GM18909 (cell line): ENCODE results near the gene AK5.
A peak's percentile ranks its signal among the peaks of the same experiment; 100 is the strongest.
"Not testable (repeated sequence)": the region's sequence is repeated elsewhere in the genome, so short reads cannot be mapped to it uniquely, and the experiment has no call there.

Experiments
- ATAC-seq: cut with Tn5 transposase; IDR thresholded peaks from one replicate; pipeline ENCODE4 v1.9.1; 2021; ENCODE audit warnings: mild to moderate bottlenecking; ENCODE audit not compliant: unreplicated experiment, poor library complexity

The AK5 gene

DNA sequence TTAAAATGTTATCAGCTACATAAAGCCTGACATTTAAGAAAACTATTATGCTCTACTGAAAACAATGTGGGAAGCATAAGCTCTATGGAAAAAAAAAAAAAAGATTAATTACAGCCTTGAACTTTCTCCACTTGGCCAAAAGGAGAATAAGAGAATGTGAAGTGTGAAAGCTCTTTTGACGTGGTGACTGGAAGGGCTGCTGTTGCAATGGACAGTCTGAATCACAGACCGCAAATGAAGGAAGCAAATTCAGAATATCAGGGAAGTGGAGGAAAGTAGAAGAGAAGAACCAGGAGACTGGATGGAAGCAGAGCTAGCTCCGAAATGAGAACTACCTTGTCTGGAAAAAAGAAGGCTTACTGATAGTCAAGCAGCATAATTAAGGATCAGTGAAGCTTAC lies 106.8 kb downstream of the AK5 start:
- no peak for ATAC-seq

DNA sequence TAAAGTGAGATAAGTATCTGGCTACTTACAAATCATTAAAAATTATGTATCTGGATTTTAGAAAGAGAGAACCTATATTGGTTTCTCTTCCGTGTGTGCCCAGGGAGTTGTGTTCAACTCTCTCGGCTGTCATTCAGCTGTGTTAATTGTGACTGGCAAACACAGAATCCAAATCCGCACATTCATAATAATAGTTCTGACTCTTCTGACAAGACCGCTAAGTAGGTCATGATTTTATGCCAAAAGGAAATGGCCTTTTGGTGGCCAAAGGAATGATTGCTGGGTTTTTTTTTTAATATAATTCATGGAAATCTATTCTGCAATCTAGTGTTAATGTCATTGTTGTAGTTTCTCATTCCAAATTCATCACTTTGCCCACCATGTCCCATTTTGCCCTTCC lies 110.7 kb downstream of the AK5 start:
- ATAC-seq = no peak

DNA sequence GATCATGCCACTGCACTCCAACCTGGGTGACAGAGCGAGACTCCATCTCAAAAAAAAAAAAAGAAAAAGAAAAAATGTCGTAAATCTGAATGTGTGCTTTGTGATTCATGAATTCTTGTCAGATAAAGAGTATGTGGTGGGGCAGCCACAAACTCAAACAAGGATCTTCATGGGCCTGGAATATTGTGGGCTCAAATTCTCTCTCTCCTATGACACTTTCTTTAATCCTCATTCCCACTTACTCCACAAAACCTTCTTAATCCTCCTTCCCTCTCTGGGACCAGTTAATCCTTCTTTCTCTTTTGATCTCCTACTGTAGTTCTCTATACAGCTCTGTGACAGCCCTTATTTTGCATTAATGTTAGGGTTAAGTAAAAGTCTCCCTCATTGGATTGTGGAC lies 112.3 kb downstream of the AK5 start:
- ATAC-seq = no peak

DNA sequence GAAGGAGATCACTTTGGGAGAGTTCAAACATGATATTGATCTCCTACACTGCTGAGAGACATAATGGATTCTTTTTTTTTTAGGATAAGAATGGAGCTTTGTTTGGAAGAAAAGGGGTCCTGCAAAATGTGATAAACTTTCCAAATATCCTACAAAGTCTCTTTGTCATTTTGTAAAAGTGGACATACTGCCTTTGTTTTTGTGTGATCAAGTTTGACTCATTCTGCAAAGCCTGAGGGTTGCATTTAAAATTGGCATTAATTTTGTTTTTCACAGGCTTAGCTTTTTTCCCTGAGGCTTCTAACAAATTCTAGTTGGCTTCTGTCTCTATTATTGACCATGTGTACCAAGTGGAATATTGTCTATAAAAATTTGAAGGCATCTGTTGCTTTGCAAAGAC lies 113.2 kb downstream of the AK5 start:
- ATAC-seq = no peak

DNA sequence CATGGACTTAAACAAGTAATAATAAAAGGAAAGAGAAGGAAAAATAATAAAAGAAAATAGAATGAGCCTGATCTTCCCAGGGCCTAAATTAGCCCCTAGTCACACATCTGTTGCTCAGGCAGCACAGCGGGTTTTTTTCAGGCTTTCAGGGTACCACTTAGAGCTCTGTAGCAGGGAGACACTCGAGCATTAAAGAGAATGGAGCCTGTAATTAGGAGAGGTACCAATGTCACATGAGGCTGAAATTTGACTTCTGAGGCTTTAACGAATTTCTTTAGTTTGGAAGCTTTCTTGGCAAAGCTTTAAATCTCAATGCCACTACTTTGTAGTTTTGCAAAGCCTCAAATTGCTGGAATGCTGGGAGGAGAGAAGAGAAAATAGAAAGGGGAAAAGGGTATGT lies 116.3 kb downstream of the AK5 start:
- ATAC-seq = no peak

DNA sequence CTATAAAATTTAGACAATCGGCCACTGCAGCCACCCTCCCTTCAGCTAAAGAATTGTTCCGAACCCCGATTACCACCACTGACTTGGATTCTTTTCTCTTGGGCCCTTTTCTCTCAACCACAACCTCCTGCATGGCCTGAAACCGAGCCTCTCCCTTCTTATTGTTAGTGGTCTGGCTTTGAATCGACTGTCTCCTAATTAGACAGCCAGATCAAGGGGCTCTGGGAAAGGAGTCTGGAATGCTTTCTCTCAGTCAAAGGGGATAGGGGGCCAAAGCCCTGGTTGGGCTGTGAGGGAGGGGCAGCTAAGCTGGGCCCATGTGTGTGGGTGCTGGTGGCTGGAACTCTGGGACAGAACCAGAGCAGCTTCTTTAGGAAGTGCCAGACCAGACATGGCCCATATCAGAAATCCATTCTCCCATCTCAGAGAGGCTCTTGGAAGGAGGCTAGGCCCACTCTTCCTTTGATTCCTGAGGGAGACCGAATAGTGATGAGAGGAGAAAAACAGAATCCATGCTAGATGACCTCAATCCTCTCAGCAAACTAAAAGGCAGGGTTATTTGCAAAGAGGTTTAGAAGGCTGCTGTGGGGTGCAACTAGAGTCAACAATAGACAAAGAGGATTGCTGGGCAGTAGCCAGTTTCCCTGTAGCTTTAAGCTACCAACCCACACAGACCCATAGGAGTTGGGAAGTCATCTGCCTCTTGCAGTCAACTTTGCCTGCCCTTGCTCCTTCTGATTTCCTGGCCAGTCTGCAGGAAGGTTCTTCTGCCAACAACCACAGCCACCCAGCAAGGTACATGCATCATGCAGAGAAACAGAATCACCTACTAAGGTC lies 117.6 kb downstream of the AK5 start:
- no peak for ATAC-seq

DNA sequence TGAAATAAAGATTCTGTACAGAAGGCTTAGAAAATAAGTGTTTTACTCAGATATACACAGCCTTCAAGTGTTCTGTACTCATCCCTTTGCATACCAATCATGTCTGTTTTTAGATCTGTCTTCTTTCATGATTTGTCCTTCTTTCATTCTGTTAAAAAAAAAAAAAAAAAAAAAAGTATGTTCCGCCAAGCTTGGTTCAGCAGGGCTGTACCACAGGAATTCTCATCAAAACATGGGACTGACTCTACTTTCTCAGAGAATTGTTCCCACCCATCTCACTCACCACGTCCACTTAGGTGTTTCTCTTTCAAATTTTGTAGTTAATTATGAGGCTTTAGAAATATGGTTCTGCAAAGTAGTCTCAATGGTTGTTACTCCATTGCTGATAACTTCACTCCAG lies 119.0 kb downstream of the AK5 start:
- ATAC-seq = no peak

DNA sequence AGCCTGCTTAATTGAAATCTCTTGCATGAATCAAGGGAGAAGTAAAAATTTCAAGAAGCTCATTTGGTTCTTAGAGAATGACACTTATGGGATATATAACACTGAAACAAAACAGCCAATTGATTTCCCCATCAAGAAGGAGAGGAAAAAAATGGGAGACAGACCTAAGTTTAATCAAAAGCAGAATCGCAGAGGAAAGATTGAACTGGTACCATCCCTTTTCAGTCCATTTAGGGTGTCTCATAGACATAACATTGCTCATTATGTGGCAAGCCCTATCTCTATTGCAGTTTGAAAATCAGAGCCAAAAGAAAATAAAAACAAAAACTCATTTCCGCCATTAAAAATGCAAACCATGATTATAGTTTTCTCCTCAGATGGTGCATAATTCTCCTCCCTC lies 119.6 kb downstream of the AK5 start:
- no peak for ATAC-seq

DNA sequence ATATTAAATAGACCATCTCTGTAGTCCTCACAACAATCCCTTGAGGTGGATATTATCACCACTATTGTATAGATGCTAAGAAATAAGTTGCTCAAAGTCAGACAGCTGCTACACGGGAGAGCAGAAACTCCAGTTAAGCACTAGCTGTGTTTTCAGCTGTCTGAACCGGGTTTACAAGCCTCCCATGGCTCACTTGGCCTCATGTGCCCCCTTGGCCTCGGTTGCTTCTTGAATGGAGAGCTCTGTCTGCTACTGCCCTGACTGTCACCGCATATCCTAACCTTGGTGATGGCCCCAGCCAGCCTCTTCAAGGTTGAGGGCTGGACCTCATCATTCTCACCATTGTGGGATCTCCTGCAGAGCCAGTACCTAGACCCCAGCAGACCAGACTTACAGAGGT lies 123.4 kb downstream of the AK5 start:
- no peak for ATAC-seq

DNA sequence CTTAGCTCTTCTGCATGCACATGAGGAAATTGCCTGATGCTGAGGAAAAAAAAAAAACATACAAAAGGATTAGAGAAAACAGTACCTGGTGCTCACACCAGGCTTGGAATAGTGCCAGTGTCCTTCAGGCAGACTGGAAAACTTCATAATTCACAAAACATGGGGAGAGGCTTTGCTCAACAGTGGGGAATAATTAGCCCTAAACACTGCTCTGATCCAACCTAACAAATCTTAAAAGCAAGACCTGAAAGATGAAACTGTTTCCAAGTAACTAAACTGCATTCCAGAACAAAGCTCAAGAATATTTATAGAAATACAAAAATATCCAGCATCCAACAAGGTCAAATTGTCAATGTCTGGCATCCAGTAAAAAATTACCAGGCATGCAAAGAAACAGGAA lies 124.8 kb downstream of the AK5 start:
- no peak for ATAC-seq

DNA sequence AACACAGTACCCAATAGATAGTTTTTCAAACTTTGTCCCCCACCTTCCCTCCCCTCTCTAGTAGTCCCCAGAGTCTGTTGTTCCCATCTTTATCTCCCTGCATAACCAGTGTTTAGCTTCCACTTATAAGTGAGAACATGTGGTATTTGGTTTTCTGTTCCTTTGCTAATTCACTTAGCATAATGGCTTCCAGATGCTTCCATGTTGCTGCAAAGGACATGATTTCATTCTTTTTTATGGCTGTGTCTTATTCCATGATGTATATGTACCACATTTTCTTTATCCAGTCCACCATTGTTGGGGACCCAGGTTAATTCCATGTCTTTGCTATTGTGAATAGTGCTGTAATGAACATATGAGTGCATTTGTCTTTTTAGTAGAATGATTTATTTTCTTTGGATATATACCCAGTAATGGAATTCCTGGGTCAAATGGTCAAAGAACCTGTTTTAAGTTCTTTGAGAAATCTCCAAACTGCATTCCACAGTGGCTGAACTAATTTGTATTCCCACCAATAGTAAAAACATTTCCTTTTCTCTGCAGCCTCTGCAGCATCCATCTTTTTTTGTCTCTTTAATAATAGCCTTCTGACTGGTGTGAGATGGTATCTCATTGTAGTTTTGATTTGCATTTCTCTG lies 126.0 kb downstream of the AK5 start:
- no peak for ATAC-seq

DNA sequence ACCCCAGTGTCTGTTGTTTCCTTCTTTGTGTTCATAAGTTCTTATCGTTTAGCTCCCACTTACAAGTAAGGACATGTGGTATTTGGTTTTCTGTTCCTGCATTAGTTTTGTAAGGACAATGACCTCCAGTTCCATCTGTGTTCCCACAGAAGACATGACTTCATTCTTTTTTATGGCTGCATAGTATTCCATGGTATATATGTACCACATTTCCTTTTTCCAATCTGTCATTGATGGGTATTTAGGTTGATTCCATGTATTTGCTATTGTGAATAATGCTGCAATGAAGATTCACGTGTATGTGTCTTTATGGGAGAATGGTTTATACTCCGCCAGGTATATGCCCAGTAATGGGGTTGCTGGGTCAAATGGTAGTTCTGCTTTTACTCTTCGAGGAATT lies 127.1 kb downstream of the AK5 start:
- ATAC-seq = not testable (repeated sequence)

DNA sequence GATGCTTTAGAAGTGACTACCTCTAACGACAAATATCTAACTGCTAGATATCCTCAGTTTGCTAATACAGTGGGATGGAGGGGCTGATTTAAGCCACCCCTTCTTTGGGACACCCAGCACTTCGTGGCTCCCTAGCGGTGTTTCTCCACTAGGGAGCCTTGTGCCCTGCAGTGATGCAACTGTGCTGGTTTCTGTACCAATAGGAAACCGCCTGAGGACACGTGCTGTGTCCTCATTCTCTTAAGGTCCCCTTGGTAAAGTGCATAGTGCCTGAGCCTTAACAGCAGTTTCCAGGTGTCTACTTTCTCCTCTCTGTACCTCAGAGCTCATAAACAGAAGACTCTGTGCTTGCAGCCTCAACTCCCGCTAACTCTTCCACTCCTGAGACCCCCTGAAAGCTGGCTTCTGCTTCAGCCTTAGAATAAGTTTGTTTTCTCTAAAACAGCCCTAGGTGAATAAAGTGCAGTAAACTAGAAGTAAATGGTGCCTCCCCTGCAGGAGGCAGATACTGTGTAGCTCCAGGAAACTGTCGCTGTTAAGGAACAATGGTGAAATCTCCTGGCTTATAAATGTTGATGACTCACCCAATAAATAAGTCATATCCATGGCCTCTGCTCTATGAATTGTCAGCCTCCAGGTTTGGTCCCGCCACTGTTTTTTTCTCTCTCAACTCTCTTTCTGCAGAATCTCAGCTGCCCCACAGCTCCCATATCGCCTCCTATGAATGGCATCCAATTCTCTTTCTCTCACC lies 130.4 kb downstream of the AK5 start:
- ATAC-seq = no peak

DNA sequence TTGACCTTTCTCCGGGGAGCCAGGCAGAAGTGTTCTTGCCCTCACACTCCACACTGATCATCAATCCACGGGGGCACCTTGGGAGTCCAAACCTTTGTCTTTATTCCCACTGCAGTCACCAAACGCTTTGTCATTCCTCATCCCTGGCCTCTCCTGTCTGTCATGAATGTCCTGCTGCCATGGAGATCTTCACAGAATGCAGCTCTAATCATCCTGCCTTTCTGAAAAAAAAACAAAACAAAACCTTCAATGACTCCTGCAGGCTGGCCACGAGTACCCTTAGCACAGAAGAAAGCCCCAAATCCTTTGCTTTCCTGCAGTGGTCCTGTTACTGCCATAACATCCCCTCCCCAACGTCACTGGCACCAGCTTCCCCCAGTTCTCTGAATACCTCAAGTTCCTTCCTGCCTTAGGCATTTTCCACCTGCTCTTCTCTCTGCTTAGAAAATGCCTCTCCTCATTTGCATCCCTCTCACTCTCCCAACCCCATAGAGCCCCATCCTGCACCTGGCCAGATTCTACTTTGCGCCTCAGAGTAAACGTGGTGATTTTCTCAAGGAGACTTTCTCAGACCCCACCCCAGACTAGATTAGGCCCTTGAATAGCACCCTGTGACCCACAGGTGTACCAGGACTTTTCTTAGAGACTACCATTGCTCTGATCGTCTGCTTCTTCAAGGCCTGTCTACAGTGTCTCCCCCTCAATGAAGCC lies 131.2 kb downstream of the AK5 start:
- ATAC-seq = peak; percentile 39

DNA sequence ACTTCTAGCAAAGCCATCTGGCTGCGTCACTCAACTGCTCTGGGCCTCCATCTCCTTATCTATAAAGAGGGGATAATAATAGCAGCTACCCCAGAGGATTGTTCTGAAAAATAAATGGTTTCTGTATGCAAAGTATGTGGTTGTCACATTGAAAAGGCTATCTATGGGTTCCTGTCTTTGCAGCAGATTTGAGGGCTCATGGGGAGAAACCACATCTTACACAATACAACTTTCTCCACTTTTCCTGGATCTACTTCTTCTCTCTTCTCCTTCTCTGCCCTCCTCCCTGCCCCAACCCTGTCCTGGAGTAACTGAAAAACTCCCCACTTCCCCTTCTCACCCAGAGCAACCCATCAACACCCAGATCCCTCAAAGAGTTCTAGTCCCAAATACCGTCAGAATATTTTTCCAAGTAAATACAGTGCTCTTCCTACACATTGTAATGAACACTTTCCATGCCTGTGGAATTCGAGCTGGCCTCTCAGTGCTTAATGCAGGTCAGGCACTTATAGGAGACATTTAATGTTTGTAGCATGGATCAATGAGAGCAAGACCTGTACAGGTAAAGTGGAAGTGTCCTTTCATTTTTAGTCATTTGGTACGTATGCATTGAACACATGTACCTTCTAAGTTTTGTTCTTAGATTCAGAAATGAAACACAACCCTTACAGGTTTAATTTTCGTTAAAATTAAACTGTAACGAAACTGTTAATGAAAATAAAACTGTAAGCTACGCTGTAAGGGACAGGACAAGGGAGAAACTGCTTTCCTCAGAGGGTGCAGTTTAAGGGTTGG lies 131.9 kb downstream of the AK5 start:
- ATAC-seq = peak; percentile 94

DNA sequence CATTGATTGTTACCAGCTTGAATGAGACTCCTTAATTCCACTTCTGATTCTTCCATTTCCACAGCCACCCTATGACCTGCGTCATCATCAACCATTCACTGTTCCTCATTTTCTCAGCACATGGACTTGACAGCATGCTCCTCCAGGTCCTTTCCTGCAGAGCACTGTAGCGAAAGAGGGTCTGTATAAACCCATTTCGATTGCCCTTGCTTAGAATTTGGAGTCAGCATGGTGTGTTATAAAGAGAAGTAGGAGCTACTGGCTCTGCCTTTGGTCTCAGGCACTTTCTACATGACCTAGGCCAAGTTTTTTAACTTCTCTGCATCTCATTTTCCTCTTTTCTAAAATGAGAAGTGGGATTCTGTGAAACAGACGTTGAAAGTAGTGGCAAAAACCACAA lies 133.8 kb downstream of the AK5 start:
- ATAC-seq = no peak

DNA sequence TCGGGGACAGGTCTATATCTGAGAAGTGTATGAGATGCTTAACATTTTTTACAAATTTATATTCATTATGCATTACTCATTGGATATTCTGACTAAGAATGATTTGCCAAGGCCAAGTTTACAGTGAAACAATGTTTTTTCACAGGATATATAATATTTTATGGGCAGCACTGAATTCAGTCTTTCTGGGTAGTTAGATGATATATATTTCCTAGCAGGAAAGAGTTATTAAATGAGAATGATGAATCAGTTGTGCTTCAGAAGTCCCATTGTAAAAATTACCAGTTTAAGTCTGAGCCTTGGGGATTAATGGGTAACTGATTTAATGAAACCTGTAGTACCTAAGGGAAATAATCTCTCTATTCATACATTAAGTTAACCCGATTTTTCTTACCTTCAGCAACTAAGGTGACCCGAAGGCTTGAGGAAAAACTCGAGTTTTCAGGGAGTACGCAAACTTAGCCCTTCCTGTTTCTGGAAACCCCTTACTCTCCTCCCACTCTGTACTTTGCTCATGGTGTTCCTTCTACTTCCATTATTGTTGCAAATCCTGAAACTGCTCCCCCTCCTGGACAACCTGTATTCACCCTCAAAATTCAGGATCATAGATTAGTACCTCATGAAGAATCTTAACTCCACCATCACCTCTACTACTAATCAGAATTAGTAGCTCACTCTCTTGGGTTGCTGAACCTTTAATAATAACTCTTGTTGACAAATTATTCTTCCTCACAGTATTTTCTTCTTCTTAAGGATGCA lies 135.1 kb downstream of the AK5 start:
- no peak for ATAC-seq

DNA sequence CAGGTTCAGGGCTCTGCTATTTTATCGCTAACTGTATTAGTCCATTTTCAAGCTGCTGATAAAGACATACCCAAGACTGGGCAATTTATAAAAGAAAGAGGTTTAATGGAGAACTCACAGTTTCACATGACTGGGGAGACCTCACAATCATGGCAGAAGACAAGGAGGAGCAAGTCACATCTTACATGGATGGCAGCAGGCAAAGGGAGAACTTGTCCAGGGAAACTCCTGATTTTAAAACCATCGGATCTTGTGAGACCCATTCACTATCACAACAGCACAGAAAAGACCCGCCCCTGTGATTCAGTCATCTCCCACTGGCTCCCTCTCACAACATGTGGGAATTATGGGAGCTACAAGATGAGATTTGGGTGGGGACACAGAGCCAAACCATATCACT lies 136.2 kb downstream of the AK5 start:
- not testable (repeated sequence) for ATAC-seq

DNA sequence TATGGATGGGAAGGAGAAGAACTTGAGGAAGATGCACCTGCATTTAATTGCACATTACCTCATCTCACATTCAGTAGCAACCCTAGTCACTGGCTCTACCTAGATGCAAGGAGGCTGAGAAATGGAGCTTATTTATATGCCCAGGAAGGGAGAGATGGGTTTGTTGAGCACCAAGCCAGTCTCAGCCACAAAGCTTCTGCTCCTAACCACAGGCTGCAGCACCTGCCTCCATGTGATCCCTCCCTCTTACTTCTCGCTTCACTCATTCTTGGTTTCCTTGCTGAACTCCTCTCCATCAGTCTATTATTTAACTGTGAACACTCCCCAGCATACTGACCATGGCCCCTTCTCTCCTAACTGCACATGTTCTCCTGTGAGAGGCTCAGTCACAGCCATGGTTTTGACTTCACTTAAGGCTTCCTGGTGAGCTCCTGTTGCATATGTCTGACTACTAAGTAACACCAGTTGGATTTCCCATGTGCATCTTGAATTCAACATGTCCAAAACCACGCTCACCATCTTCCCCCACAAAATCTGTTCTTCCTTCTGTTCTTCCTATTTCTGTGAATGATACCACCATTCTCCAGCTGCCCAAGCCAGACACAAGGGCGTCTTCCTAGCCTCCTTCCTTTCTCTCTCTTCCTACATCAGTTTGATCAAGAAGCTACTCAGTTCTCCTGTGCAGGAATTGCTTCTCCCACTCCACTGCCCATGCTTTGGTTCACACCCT lies 139.8 kb downstream of the AK5 start:
- ATAC-seq = peak; percentile 60
